Measurements from ENCODE around the gene OSBPL10.

GRCh38 chr3:31671451-31671850 is 309.6 kb downstream of the OSBPL10 start:
- TF ChIP-seq CTCF (IDR thresholded peaks at IDR 0.05) = no peak
- TF ChIP-seq POLR2A (IDR thresholded peaks at IDR 0.05) = no peak
